A204.1 (cell line): ENCODE results near the gene SLC10A3.

Experiments
- FAIRE-seq: peaks from 2 replicates; lab custom pipeline; 2012; peaks lifted over from hg19 to GRCh38; lab: Jason Lieb, UNC

SLC10A3 gene

DNA sequence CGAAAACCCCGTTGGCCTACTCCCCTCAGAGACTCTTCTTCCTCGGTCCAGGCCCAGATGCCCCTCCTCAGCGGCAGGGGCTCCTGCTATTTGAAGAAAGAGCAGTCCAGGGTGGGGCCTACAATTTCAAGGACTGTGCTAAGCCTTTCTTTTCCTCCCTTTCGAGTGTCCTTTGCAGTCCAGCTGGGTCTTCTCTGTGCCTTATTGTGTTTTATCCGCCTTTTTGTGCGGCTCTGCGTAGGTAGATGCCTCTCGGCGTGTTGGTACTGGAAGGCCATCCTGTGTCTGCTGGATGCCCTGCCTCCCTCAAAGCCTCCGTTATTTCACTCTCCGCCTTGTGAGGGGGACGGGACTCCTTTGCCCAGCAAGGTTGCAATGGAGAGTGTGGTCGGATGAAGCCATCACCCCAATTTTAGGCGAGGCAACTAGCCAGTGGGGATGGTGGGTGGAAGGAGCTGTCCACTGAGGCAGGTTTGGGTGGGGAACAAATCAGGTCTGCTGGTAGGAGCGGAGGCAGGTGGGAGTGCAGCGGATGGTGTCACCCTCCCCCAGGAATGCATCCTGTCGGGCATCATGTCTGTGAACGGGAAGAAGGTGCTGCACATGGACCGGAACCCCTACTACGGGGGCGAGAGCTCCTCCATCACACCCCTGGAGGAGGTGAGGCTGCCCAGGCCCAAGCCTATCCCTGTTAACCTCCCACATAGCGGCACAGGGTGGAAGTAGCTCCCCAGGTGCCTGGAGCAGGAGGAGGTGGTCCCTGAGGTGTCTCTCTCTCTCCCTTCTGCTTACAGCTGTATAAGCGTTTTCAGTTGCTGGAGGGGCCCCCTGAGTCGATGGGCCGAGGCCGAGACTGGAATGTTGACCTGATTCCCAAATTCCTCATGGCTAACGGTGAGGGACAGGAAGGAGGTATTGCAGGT is 52.2 kb downstream of the SLC10A3 start:
- no peak for FAIRE-seq
